ENCODE results near the gene EXOC3L2.

EXOC3L2 gene

GRCh38 chr19:45166723-45167252 is 78.4 kb downstream of the EXOC3L2 start:
- DNase-seq (ENCODE audit: low spot score), result no peak
- no peak for TF ChIP-seq CTCF (IDR thresholded peaks at IDR 0.05; ENCODE audit: extremely low read depth, insufficient read depth, missing control alignments)
- in situ Hi-C loops (cut with MboI; ENCODE audit: low pct_unique_long_range_greater_than_20kb, low sequenced_read_pairs, unreplicated experiment), result no loop called here

- peak; percentile 12 for TF ChIP-seq CTCF (IDR thresholded peaks at IDR 0.05; ENCODE audit: extremely low read depth, insufficient read depth, missing control alignments)
- DNase-seq (ENCODE audit: low spot score), result peak; percentile 87
- in situ Hi-C loops (cut with MboI; ENCODE audit: low pct_unique_long_range_greater_than_20kb, low sequenced_read_pairs, unreplicated experiment), result no loop called here
Observed at GRCh38 chr19:45164577-45165335, 80.5 kb downstream of the EXOC3L2 start.

- DNase-seq (ENCODE audit: low spot score), result peak; percentile 42
- no peak for TF ChIP-seq CTCF (IDR thresholded peaks at IDR 0.05; ENCODE audit: extremely low read depth, insufficient read depth, missing control alignments)
- in situ Hi-C loops (cut with MboI; ENCODE audit: low pct_unique_long_range_greater_than_20kb, low sequenced_read_pairs, unreplicated experiment), result no loop called here
Observed at GRCh38 chr19:45163751-45164460, 81.3 kb downstream of the EXOC3L2 start.

GRCh38 chr19:45163156-45163555 is 82.1 kb downstream of the EXOC3L2 start:
- in situ Hi-C loops (cut with MboI; ENCODE audit: low pct_unique_long_range_greater_than_20kb, low sequenced_read_pairs, unreplicated experiment), result no loop called here
- DNase-seq (ENCODE audit: low spot score), result no peak
- no peak for TF ChIP-seq CTCF (IDR thresholded peaks at IDR 0.05; ENCODE audit: extremely low read depth, insufficient read depth, missing control alignments)

- no peak for DNase-seq (ENCODE audit: low spot score)
- TF ChIP-seq CTCF (IDR thresholded peaks at IDR 0.05; ENCODE audit: extremely low read depth, insufficient read depth, missing control alignments), result no peak
- in situ Hi-C loops (cut with MboI; ENCODE audit: low pct_unique_long_range_greater_than_20kb, low sequenced_read_pairs, unreplicated experiment), result no loop called here
Observed at GRCh38 chr19:45162608-45163143, 82.5 kb downstream of the EXOC3L2 start.
